Mucosa of stomach (tissue), 1 donor: Measurements from ENCODE around the gene LRRC15.

Experiments
- H3K27me3 ChIP-seq: one replicate; pipeline ENCODE4 v1.7.0; 2013; ENCODE audit warnings: mild to moderate bottlenecking, low read length; ENCODE audit not compliant: control insufficient read depth, insufficient read depth
- H3K36me3 ChIP-seq: one replicate; pipeline ENCODE4 v1.7.0; 2013; ENCODE audit warnings: low read length; ENCODE audit not compliant: control insufficient read depth, insufficient read depth
- H3K4me1 ChIP-seq: one replicate; pipeline ENCODE4 v1.7.0; 2013; ENCODE audit warnings: mild to moderate bottlenecking, low read length; ENCODE audit not compliant: control insufficient read depth, insufficient read depth
- H3K4me3 ChIP-seq: one replicate; pipeline ENCODE4 v1.7.0; 2013; ENCODE audit warnings: low read length
- H3K9ac ChIP-seq: one replicate; pipeline ENCODE4 v1.7.0; 2013; ENCODE audit warnings: mild to moderate bottlenecking, low read length, moderate library complexity
- H3K9me3 ChIP-seq: one replicate; pipeline ENCODE4 v1.7.0; 2013; ENCODE audit warnings: mild to moderate bottlenecking, low read length, moderate library complexity; ENCODE audit not compliant: control insufficient read depth
- donor health status: Pancreatic carcinoma.

LRRC15 gene

DNA sequence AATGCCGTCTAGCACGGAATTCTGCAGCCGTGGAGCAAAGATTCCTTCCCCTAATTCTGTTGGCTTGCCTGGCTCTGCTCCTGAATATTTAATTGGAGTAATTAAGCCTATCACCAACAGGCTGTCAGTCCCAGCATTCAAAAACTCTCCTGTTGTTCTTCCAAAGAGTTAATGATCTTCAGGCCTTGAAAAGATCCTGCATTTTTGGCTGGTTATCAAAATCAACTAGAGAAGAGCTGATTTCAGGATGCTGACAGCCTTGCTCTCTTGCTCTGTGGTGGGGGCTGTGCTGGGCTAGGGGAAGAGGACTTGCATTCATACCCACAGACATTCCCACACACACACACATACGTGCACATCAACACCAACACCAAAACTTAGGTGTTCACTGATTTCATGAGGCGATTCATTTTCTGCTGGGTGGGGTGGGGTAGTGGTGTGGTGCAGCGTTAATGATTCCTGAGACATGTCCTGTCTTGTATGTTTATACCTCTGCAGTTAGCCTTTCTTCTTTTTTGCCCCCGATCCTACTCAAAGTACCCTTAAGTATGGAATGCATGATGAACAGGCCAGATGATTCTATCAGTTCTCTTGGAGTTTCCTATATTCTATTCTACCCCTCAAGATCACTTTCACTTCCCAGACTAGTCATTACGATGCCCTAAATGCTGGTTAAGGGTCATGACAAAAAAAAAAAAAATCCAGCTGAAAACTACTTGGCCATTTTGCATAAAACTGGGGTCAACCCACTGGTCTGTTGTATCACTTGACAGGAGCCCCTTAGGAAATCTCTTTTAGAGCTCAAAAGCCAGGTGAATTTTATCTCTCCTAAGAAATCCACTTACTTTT is 60.7 kb downstream of the LRRC15 start:
- no peaks in the 10 kb centered on the region for H3K36me3 ChIP-seq
- H3K9me3 ChIP-seq = no peaks in the 10 kb centered on the region
- H3K27me3 ChIP-seq = peaks cover 22% of the 10 kb centered on the region
- H3K4me1 ChIP-seq = peaks cover 5% of the 10 kb centered on the region
- H3K4me3 ChIP-seq = no peak overlapping the region
- H3K9ac ChIP-seq = no peak overlapping the region

GRCh38 chr3:194307849-194308248 is 61.7 kb downstream of the LRRC15 start:
- H3K27me3 ChIP-seq = peaks cover 22% of the 10 kb centered on the region
- H3K4me3 ChIP-seq = no peak overlapping the region
- peaks cover 5% of the 10 kb centered on the region for H3K4me1 ChIP-seq
- H3K9ac ChIP-seq = no peak overlapping the region
- no peaks in the 10 kb centered on the region for H3K9me3 ChIP-seq
- no peaks in the 10 kb centered on the region for H3K36me3 ChIP-seq

DNA sequence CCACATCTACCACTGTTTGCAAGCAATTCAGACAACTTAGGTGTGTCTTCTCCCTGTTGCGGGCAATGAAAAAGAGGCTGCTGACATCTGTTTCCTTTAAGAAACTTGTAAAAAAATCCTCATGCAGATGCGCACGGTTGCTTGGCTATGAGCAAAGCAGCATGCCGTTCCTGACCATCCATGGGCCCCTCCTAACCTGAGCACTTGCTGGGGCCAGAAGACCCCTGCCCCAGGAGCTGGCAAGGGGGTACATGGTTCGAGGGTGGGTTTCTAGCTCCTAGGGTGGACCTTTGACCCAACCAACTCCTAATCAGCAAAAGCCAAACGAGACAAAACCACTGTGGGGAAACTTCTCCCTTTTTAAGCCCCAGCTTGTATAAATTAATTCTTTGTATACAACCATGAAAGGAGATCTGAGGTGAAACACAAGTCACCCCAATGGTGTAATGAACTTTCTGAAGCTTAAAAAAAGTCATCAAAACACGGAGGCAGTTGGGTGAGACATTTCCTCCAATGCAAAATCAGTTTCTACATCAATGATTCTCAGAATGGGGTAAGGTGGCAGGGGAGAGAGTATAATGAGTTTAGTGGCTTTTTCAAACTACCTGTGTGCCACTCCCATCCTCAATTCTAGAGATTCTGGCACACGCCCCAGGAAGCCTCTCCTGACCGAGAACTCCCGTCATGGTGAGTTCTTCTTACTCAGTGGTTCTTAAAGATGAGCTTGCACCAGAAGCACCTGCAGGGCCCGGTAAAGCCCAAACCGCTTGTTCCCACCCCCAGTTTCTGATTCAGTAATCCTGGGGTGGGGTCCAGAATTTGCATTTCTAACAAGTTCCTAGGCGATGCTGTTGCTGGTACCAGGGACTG is 62.5 kb downstream of the LRRC15 start:
- Histone ChIP-seq H3K9ac (no peak overlapping the region), H3K4me1 (no peaks in the 10 kb centered on the region), H3K4me3 (no peak overlapping the region), H3K9me3 (no peaks in the 10 kb centered on the region), H3K27me3 (peaks cover 22% of the 10 kb centered on the region), H3K36me3 (no peaks in the 10 kb centered on the region)

DNA sequence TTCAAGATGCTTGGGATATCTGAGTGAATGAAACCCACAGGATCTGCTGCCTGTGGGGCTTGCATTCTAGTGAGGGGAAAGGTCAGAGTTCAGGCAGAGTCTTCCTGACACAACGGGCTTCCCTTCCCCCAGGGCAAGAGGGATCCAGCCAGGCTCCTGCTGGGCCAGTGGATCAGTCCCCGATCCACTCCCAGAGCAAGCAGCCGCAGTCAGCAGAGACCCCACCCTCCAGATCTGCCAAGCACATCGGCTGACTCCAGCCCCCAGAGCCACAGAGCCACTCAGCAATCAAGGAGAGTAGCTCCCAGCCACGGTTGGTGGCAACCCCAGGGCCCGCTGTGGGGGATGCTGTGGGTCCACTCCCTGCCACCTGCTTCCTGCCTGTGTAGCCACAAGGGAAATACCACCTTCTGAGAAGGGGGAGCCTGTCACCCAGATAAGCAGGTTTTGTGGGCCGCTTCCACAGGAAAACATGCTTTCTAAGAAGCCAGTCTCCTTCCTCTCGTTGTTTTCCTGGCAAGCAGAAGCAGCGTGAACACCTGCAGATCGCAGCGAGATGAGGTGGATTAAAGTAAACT is 63.3 kb downstream of the LRRC15 start:
- Histone ChIP-seq H3K4me1 (no peaks in the 10 kb centered on the region), H3K36me3 (no peaks in the 10 kb centered on the region), H3K4me3 (no peak overlapping the region), H3K9ac (no peak overlapping the region), H3K9me3 (no peaks in the 10 kb centered on the region), H3K27me3 (peaks cover 22% of the 10 kb centered on the region)

GRCh38 chr3:194305356-194306108 is 64.0 kb downstream of the LRRC15 start:
- H3K4me1 ChIP-seq = peaks cover under 1% of the 10 kb centered on the region
- H3K4me3 ChIP-seq = no peak overlapping the region
- no peaks in the 10 kb centered on the region for H3K36me3 ChIP-seq
- H3K9ac ChIP-seq = no peak overlapping the region
- H3K27me3 ChIP-seq = peaks cover 22% of the 10 kb centered on the region
- no peaks in the 10 kb centered on the region for H3K9me3 ChIP-seq
